ES-I3 (cell line): ENCODE results near the gene CAPN6.

ENCODE experiments used
- H3K36me3 ChIP-seq: 2 replicates; pipeline ENCODE4 v1.6.1; 2013; ENCODE audit warnings: mild to moderate bottlenecking, low read length, control low read depth, moderate library complexity; ENCODE audit not compliant: insufficient read depth
- H3K4me1 ChIP-seq: 2 replicates; pipeline ENCODE4 v1.6.1; 2013; ENCODE audit warnings: mild to moderate bottlenecking, control low read depth, low read length; ENCODE audit not compliant: insufficient read depth
- H3K9ac ChIP-seq: 2 replicates; pipeline ENCODE4 v1.6.1; 2013; ENCODE audit warnings: low read depth, mild to moderate bottlenecking, low read length, moderate library complexity
- H3K9me3 ChIP-seq: 2 replicates; pipeline ENCODE4 v1.6.1; 2013; ENCODE audit warnings: mild to moderate bottlenecking, low read length, moderate library complexity; ENCODE audit not compliant: control insufficient read depth, insufficient read depth

CAPN6 gene

GRCh38 chrX:111260451-111260850 is 9.8 kb downstream of the CAPN6 start:
- Histone ChIP-seq H3K9me3 (no peaks in the 10 kb centered on the region), H3K9ac (no peak overlapping the region), H3K4me1 (peaks cover 4% of the 10 kb centered on the region), H3K36me3 (no peaks in the 10 kb centered on the region)

- Histone ChIP-seq H3K9me3 (no peaks in the 10 kb centered on the region), H3K9ac (no peak overlapping the region), H3K4me1 (peaks cover 11% of the 10 kb centered on the region), H3K36me3 (no peaks in the 10 kb centered on the region)
Measured at GRCh38 chrX:111259559-111259958, 10.7 kb downstream of the CAPN6 start.

- H3K4me1 ChIP-seq: peaks cover 11% of the 10 kb centered on the region
- no peaks in the 10 kb centered on the region; the same call in 1 of the 2 replicates for H3K9me3 ChIP-seq
- no peaks in the 10 kb centered on the region for H3K36me3 ChIP-seq
Measured at GRCh38 chrX:111257733-111258132, 12.6 kb downstream of the CAPN6 start.

GRCh38 chrX:111254896-111255693 is 15.2 kb downstream of the CAPN6 start:
- H3K9ac ChIP-seq: no peak overlapping the region
- H3K4me1 ChIP-seq: peaks cover 11% of the 10 kb centered on the region
- H3K9me3 ChIP-seq: no peaks in the 10 kb centered on the region; the same call in 1 of the 2 replicates
- H3K36me3 ChIP-seq: no peaks in the 10 kb centered on the region

More at GRCh38 chrX:111257733-111258132, 12.6 kb downstream of the CAPN6 start:
- no peak overlapping the region for H3K9ac ChIP-seq

- Histone ChIP-seq H3K9me3 (no peaks in the 10 kb centered on the region), H3K9ac (no peak overlapping the region), H3K36me3 (no peaks in the 10 kb centered on the region), H3K4me1 (no peaks in the 10 kb centered on the region)
Measured at GRCh38 chrX:111244235-111244750, 26.0 kb downstream of the CAPN6 start.

- no peaks in the 10 kb centered on the region for H3K9me3 ChIP-seq
- no peaks in the 10 kb centered on the region for H3K4me1 ChIP-seq
- H3K36me3 ChIP-seq: no peaks in the 10 kb centered on the region
- H3K9ac ChIP-seq: no peak overlapping the region
Measured at GRCh38 chrX:111216293-111216801, 53.9 kb downstream of the CAPN6 start.

GRCh38 chrX:111207851-111208250 is 62.4 kb downstream of the CAPN6 start:
- Histone ChIP-seq H3K9ac (no peak overlapping the region), H3K9me3 (no peaks in the 10 kb centered on the region), H3K36me3 (no peaks in the 10 kb centered on the region)

GRCh38 chrX:111200327-111200726 is 70.0 kb downstream of the CAPN6 start:
- H3K9ac ChIP-seq: no peak overlapping the region
- H3K4me1 ChIP-seq: no peaks in the 10 kb centered on the region
- H3K36me3 ChIP-seq: no peaks in the 10 kb centered on the region
- no peaks in the 10 kb centered on the region for H3K9me3 ChIP-seq

More at GRCh38 chrX:111207851-111208250, 62.4 kb downstream of the CAPN6 start:
- no peaks in the 10 kb centered on the region for H3K4me1 ChIP-seq

GRCh38 chrX:111199505-111199904 is 70.8 kb downstream of the CAPN6 start:
- no peaks in the 10 kb centered on the region for H3K36me3 ChIP-seq
- no peak overlapping the region for H3K9ac ChIP-seq
- no peaks in the 10 kb centered on the region for H3K4me1 ChIP-seq
- H3K9me3 ChIP-seq: no peaks in the 10 kb centered on the region
